H1 (cell line): ENCODE data around the gene TMEM134. TPM values are rescaled to one million over a fixed set of nuclear protein-coding genes. Genes with fewer than 3 reads are reported as not detected.

ENCODE experiments used
- CTCF ChIA-PET: fragments of 300-600 bp; sonication (Branson Sonifier 250); formaldehyde crosslinking; loops from one replicate; lab custom pipeline; 2021; ENCODE audit not compliant: partially characterized antibody; lab: Charles Lee
- POLR2A ChIA-PET: fragments of 300-600 bp; sonication (Branson Sonifier 250); formaldehyde crosslinking; loops from one replicate; lab custom pipeline; 2021; ENCODE audit warnings: inconsistent platforms; ENCODE audit not compliant: partially characterized antibody; lab: Charles Lee
- DNase-seq, 2 experiments: peaks; one replicate each; pipeline versions ENCODE4 v3.0.0 to v3.0.0-alpha.2; 2010 to 2022; ENCODE audit warnings: low spot score in 2 of 2, low read depth in 1 of 2, mixed read lengths in 1 of 2
- FAIRE-seq: peaks from 2 replicates; lab custom pipeline; 2011; peaks lifted over from hg19 to GRCh38; lab: Jason Lieb, UNC
- H2AFZ ChIP-seq: 2 replicates; pipeline ENCODE4 v1.8.1; 2012; ENCODE audit warnings: low read length, inconsistent platforms
- H2AK5ac ChIP-seq: 2 replicates; pipeline ENCODE4 v1.6.1; 2013; ENCODE audit warnings: low read depth, low read length
- H2BK120ac ChIP-seq: replicated peaks from 2 replicates; pipeline ENCODE3; 2013; ENCODE audit warnings: low read depth, low read length, inconsistent platforms
- H2BK12ac ChIP-seq: 2 replicates; pipeline ENCODE4 v1.6.1; 2013; ENCODE audit warnings: low read depth, low read length
- H2BK15ac ChIP-seq: 2 replicates; pipeline ENCODE4 v1.6.1; 2013; ENCODE audit warnings: low read length
- H2BK20ac ChIP-seq: 2 replicates; pipeline ENCODE4 v1.6.1; 2013; ENCODE audit warnings: low read length
- H2BK5ac ChIP-seq: 2 replicates; pipeline ENCODE4 v1.6.1; 2013; ENCODE audit warnings: low read depth, low read length
- H3K14ac ChIP-seq: 2 replicates; pipeline ENCODE4 v1.6.1; 2013; ENCODE audit warnings: inconsistent platforms; ENCODE audit not compliant: insufficient read length
- H3K18ac ChIP-seq: 2 replicates; pipeline ENCODE4 v1.6.1; 2013; ENCODE audit warnings: low read length; ENCODE audit errors: extremely low read depth
- H3K23ac ChIP-seq: 2 replicates; pipeline ENCODE4 v1.6.1; 2013; ENCODE audit warnings: inconsistent platforms; ENCODE audit not compliant: insufficient read length
- H3K23me2 ChIP-seq: 2 replicates; pipeline ENCODE4 v1.6.1; 2013; ENCODE audit warnings: low read depth, low read length
- H3K27ac ChIP-seq: 2 replicates; pipeline ENCODE4 v1.6.1; 2011; ENCODE audit warnings: low read depth, low read length, inconsistent platforms
- H3K27me3 ChIP-seq, 4 experiments: replicated peaks in 1 of 4; 1 replicate in 1 of 4; 2 replicates in 3 of 4; pipeline versions ENCODE4 v1.6.1 to v1.8.1; 2011 to 2013; ENCODE audit warnings: low read length in 3 of 4, mild to moderate bottlenecking in 3 of 4, inconsistent platforms in 2 of 4, mixed read lengths in 2 of 4, moderate library complexity in 1 of 4; ENCODE audit not compliant: control insufficient read depth in 3 of 4, insufficient read depth in 3 of 4; ENCODE audit errors: extremely low read depth in 1 of 4
- H3K36me3 ChIP-seq, 4 experiments: 2 replicates each; pipeline versions ENCODE4 v1.6.1 to v1.8.1; 2011 to 2013; ENCODE audit warnings: mild to moderate bottlenecking in 4 of 4, low read length in 3 of 4, moderate library complexity in 2 of 4, control low read depth in 1 of 4, inconsistent platforms in 1 of 4; ENCODE audit not compliant: insufficient read depth in 4 of 4, control insufficient read depth in 2 of 4
- H3K4ac ChIP-seq: replicated peaks from 2 replicates; pipeline ENCODE3; 2013; ENCODE audit warnings: low read length, low read depth, mixed read lengths, inconsistent platforms; ENCODE audit not compliant: insufficient read length
- H3K4me1 ChIP-seq, 4 experiments: replicated peaks in 1 of 4; 1 replicate in 1 of 4; 2 replicates in 3 of 4; pipeline versions ENCODE4 v1.6.1 to v1.8.1; 2011 to 2013; ENCODE audit warnings: low read length in 3 of 4, inconsistent platforms in 2 of 4, mixed read lengths in 1 of 4; ENCODE audit not compliant: insufficient read depth in 4 of 4, control insufficient read depth in 3 of 4
- H3K4me2 ChIP-seq, 2 experiments: 2 replicates each; pipeline versions ENCODE4 v1.6.1 to v1.8.1; 2011 to 2013; ENCODE audit warnings: low read depth in 2 of 2, low read length in 2 of 2, control low read depth in 1 of 2, inconsistent platforms in 1 of 2, mild to moderate bottlenecking in 1 of 2; ENCODE audit not compliant: insufficient read depth in 1 of 2
- H3K4me3 ChIP-seq, 4 experiments: fragments of 200-600, 300-600 bp in 1 of 4; sonication (generic), shearing (Covaris generic), sonication (Bioruptor Twin) in 1 of 4; 2 replicates each; pipeline versions ENCODE4 v1.5.1 to v1.8.1; 2011 to 2016; ENCODE audit warnings: low read length in 4 of 4, low read depth in 3 of 4, control low read depth in 2 of 4, inconsistent platforms in 2 of 4, mild to moderate bottlenecking in 2 of 4, mixed read lengths in 1 of 4, moderate library complexity in 1 of 4; ENCODE audit not compliant: insufficient read depth in 2 of 4; ENCODE audit errors: extremely low read depth in 1 of 4
- H3K56ac ChIP-seq: replicated peaks from 2 replicates; pipeline ENCODE3; 2013; ENCODE audit warnings: low read depth, mild to moderate bottlenecking, mixed read lengths, low read length, inconsistent platforms; ENCODE audit not compliant: insufficient read length
- H3K79me1 ChIP-seq: 2 replicates; pipeline ENCODE4 v1.6.1; 2013; ENCODE audit warnings: low read depth, low read length, control low read depth
- H3K79me2 ChIP-seq, 2 experiments: 2 replicates each; pipeline versions ENCODE4 v1.6.1 to v1.8.1; 2012 to 2013; ENCODE audit warnings: low read length in 2 of 2, mild to moderate bottlenecking in 2 of 2, inconsistent platforms in 1 of 2; ENCODE audit not compliant: insufficient read depth in 2 of 2, control insufficient read depth in 1 of 2
- H3K9ac ChIP-seq, 4 experiments: replicated peaks in 1 of 4; 1 replicate in 1 of 4; 2 replicates in 3 of 4; pipeline versions ENCODE4 v1.6.1 to v1.8.1; 2011 to 2013; ENCODE audit warnings: low read depth in 3 of 4, low read length in 3 of 4, control low read depth in 2 of 4, mild to moderate bottlenecking in 2 of 4, moderate library complexity in 2 of 4, inconsistent platforms in 1 of 4; ENCODE audit errors: extremely low read depth in 1 of 4
- H3K9me3 ChIP-seq, 2 experiments: 2 replicates each; pipeline versions ENCODE4 v1.6.1 to v1.8.1; 2012 to 2013; ENCODE audit warnings: mild to moderate bottlenecking in 2 of 2, moderate library complexity in 2 of 2, control low read depth in 1 of 2, inconsistent platforms in 1 of 2, low read depth in 1 of 2, low read length in 1 of 2, mixed read lengths in 1 of 2; ENCODE audit not compliant: insufficient read depth in 2 of 2
- H4K20me1 ChIP-seq, 2 experiments: replicated peaks in 1 of 2; 2 replicates each; pipeline versions ENCODE3 to v1.8.1; 2011 to 2013; ENCODE audit warnings: inconsistent platforms in 2 of 2, low read length in 2 of 2, mild to moderate bottlenecking in 1 of 2; ENCODE audit not compliant: insufficient read depth in 2 of 2, control insufficient read depth in 1 of 2
- H4K5ac ChIP-seq: 2 replicates; pipeline ENCODE4 v1.6.1; 2013; ENCODE audit warnings: low read length, low read depth, mixed read lengths, inconsistent platforms; ENCODE audit not compliant: insufficient read length
- H4K8ac ChIP-seq: 2 replicates; pipeline ENCODE4 v1.8.0; 2013; ENCODE audit warnings: mild to moderate bottlenecking, moderate library complexity, low read length, inconsistent platforms; ENCODE audit not compliant: insufficient read depth; ENCODE audit errors: extremely low read depth
- H4K91ac ChIP-seq: replicated peaks from 2 replicates; pipeline ENCODE3; 2013; ENCODE audit warnings: low read length, mixed read lengths, inconsistent platforms; ENCODE audit not compliant: insufficient read length
- CHD1 ChIP-seq: IDR thresholded peaks from 2 replicates; pipeline ENCODE4 v1.6.1; 2012; ENCODE audit warnings: low read depth, low read length, improper control_type of control experiment
- EGR1 ChIP-seq: IDR thresholded peaks from 2 replicates; pipeline ENCODE4 v1.6.1; 2011; ENCODE audit warnings: low read depth, low read length, borderline replicate concordance
- FOSL1 ChIP-seq: IDR thresholded peaks from 2 replicates; pipeline ENCODE4 v1.6.1; 2011; ENCODE audit warnings: mild to moderate bottlenecking, low read depth, low read length, moderate library complexity; ENCODE audit not compliant: insufficient read depth
- HDAC6 ChIP-seq: IDR thresholded peaks from one replicate; pipeline ENCODE4 v1.7.1; 2012; ENCODE audit warnings: low read depth, mild to moderate bottlenecking, inconsistent platforms, low read length, moderate library complexity
- KDM4A ChIP-seq: IDR thresholded peaks from one replicate; pipeline ENCODE4 v1.7.1; 2012; ENCODE audit warnings: low read depth, mild to moderate bottlenecking, moderate library complexity, low read length, inconsistent platforms; ENCODE audit not compliant: severe bottlenecking
- KDM5A ChIP-seq: fragments of 200-600 bp; IDR thresholded peaks from 2 replicates; pipeline ENCODE4 v1.7.1; 2012; ENCODE audit warnings: mild to moderate bottlenecking, low read length, inconsistent platforms, mixed read lengths
- POLR2A ChIP-seq, 2 experiments: IDR thresholded peaks; 1 replicate in 1 of 2; 2 replicates in 1 of 2; pipeline ENCODE4 v1.6.1; 2011; ENCODE audit warnings: low read depth in 2 of 2, low read length in 2 of 2, mild to moderate bottlenecking in 2 of 2; ENCODE audit errors: control extremely low read depth in 1 of 2
- POLR2AphosphoS5 ChIP-seq: IDR thresholded peaks from 2 replicates; pipeline ENCODE4 v1.6.1; 2011; ENCODE audit warnings: low read depth, low read length
- POU5F1 ChIP-seq: IDR thresholded peaks from 2 replicates; pipeline ENCODE4 v1.6.1; 2011; ENCODE audit warnings: low read depth, mild to moderate bottlenecking, low read length, moderate library complexity
- RNF2 ChIP-seq: fragments of 200-900, 300-1000 bp; sonication (generic); IDR thresholded peaks from 2 replicates; pipeline ENCODE4 v1.7.1; 2016; ENCODE audit warnings: borderline replicate concordance, low read depth, mild to moderate bottlenecking, antibody characterized with exemption, low read length; ENCODE audit not compliant: poor library complexity, severe bottlenecking; ENCODE audit errors: missing control alignments
- SAP30 ChIP-seq: fragments of 300-600 bp; sonication (generic); IDR thresholded peaks from 2 replicates; pipeline ENCODE4 v1.7.1; 2012; ENCODE audit warnings: low read length, moderate library complexity, mild to moderate bottlenecking, inconsistent platforms; ENCODE audit not compliant: insufficient read depth, insufficient replicate concordance
- TAF1 ChIP-seq: IDR thresholded peaks from 2 replicates; pipeline ENCODE4 v1.6.1; 2011; ENCODE audit warnings: mild to moderate bottlenecking, low read depth, low read length
- TBP ChIP-seq: IDR thresholded peaks from 2 replicates; pipeline ENCODE4 v1.6.1; 2011; ENCODE audit warnings: low read depth, low read length, improper control_type of control experiment
- WGBS, 2 experiments: shearing (Covaris generic) in 1 of 2; methylation state at CpG; one replicate each; pipeline versions ENCODE4 v1.1.6 to v1.1.7; 2013 to 2015; ENCODE audit warnings: low lambda C conversion rate in 2 of 2, mixed read lengths in 2 of 2, inconsistent platforms in 1 of 2, low coverage in 1 of 2, missing lambda C conversion rate in 1 of 2; ENCODE audit not compliant: insufficient replicate concordance in 2 of 2, insufficient coverage in 1 of 2, insufficient read length in 1 of 2; ENCODE audit errors: extremely low coverage in 1 of 2, missing lambda C conversion rate in 1 of 2; 5-methylcytosine and 5-hydroxymethylcytosine counted together
- polyA plus RNA-seq, 7 experiments: library from polyadenylated mRNA; depleted of rRNA in 3 of 7; stranded (reverse) in 5 of 7; unstranded in 2 of 7; fragments of >200 nt in 5 of 7; fragments of 200-250 nt in 2 of 7; gene quantifications; 1 replicate in 5 of 7; 2 replicates in 1 of 7; 4 replicates in 1 of 7; pipeline versions ENCODE4 v1.2.1 to v1.2.3, GENCODE V29; 2011 to 2013; ENCODE audit warnings: missing spikeins in 2 of 7, mixed read lengths in 2 of 7
- total RNA-seq: library from RNA; stranded (reverse); fragmentation: NEBNext Ultra II Directional; extraction: Animal tissue kit (Norgen Biotek cat#: 25700); gene quantifications from 2 replicates; pipeline ENCODE4 v1.2.1, GENCODE V29; 2021

TMEM134 gene
- total and polyA plus RNA-seq, 2 of the 8 experiments (the other 6 are each of a cell fraction or from before 2014, with no cell fraction given), result 32.4 to 229 TPM

- Histone ChIP-seq H2BK5ac (no peak overlapping the region), H3K23me2 (peaks cover 23% of the 10 kb centered on the region), H4K20me1 (peaks cover 4 to 16% of the 10 kb centered on the region in 2 experiments), H3K4ac (no peak overlapping the region), H3K23ac (no peak overlapping the region), H3K79me2 (0 out of 4 replicates have a peak, but pooled peaks cover 0 to 8% of the 10 kb centered on the region in 2 experiments), H3K14ac (no peak overlapping the region), H3K18ac (no peak overlapping the region), H2BK12ac (no peak overlapping the region), H3K4me1 (peaks cover 0 to 30% (median 10%) of the 10 kb centered on the region in 4 experiments; a peak in 6 of 7 replicates), H3K4me2 (peak overlapping the region; percentile 66 to 84; a peak in 2 of 4 replicates), H3K4me3 (no peak overlapping the region; a peak in 1 of 8 replicates), H3K79me1 (no peaks in the 10 kb centered on the region), H4K91ac (no peak overlapping the region), H3K9me3 (no peaks in the 10 kb centered on the region), H2AFZ (no peak overlapping the region), H4K8ac (no peak overlapping the region), H3K36me3 (peaks cover 0 to 3% (median 0%) of the 10 kb centered on the region in 4 experiments; a peak in 4 of 8 replicates), H4K5ac (no peak overlapping the region), H2BK20ac (no peak overlapping the region), H2BK15ac (no peak overlapping the region), H2BK120ac (no peak overlapping the region), H3K9ac (no peak overlapping the region), H3K27me3 (peaks cover 0 to 8% (median 4%) of the 10 kb centered on the region in 4 experiments; a peak in 3 of 7 replicates), H3K56ac (no peak overlapping the region), H2AK5ac (no peak overlapping the region), H3K27ac (no peak overlapping the region)
- no peak for DNase-seq
- no peak for FAIRE-seq
- ChIA-PET POLR2A (interaction anchor here (1.5 kb wide), 1 partner anchor 16 kb away, joined by 3 read pairs; no protein-coding TSS in a partner anchor), CTCF (interaction anchor here (1.0 to 2.0 kb wide), 5 partner anchors 17 to 149 kb away, joined by 3 to 8 read pairs (median 3); partner anchors contain the start of gene CABP4)
- WGBS, 2 experiments, result 88% methylated on average over 16 of the region's 16 CpGs; no CpG with 5 or more reads in 1 of the 2 experiments
- TF ChIP-seq RNF2, result no peak
- TF ChIP-seq EGR1, result no peak
- no peak for TF ChIP-seq KDM4A
- TF ChIP-seq SAP30, result no peak
- no peak for TF ChIP-seq POLR2A (IDR thresholded peaks at IDR 0.05; ENCODE audit: control extremely low read depth in 1 of 2, low read depth in 2 of 2, low read length in 2 of 2)
- TF ChIP-seq KDM5A, result no peak
- no peak for TF ChIP-seq TAF1
- TF ChIP-seq TBP, result no peak
- TF ChIP-seq HDAC6, result no peak
- no peak for TF ChIP-seq FOSL1
- no peak for TF ChIP-seq CHD1
- TF ChIP-seq POU5F1, result no peak
- no peak for TF ChIP-seq POLR2AphosphoS5
Measured at GRCh38 chr11:67506426-67507051, 37.5 kb upstream of the TMEM134 start.
